Measurements from ENCODE around the gene MAX. TPM values are rescaled to one million over a fixed set of nuclear protein-coding genes. Genes with fewer than 3 reads are reported as not detected.

The MAX gene
- total RNA-seq, 1 donor from 2014 or later, result 69.3 TPM

GRCh38 chr14:65132855-65133254 is 30.5 kb upstream of the MAX start:
- DNase-seq (ENCODE audit: low read depth, low spot score), result no peak
- Mint-ChIP-seq H3K4me3 (no peak overlapping the region), H3K4me1 (no peaks in the 10 kb centered on the region), H3K36me3 (ENCODE audit: low read depth) (no peaks in the 10 kb centered on the region), H3K27me3 (ENCODE audit: low read depth) (no peaks in the 10 kb centered on the region), H3K9me3 (no peaks in the 10 kb centered on the region), H3K27ac (ENCODE audit: unreplicated experiment) (no peak overlapping the region)
- TF ChIP-seq CTCF (conservative IDR thresholded peaks at IDR 0.05), result no peak

GRCh38 chr14:65131301-65131701 is 29.0 kb upstream of the MAX start:
- Mint-ChIP-seq H3K27ac (ENCODE audit: unreplicated experiment) (no peak overlapping the region), H3K27me3 (ENCODE audit: low read depth) (peaks cover 3% of the 10 kb centered on the region), H3K4me1 (no peaks in the 10 kb centered on the region), H3K4me3 (no peak overlapping the region), H3K36me3 (ENCODE audit: low read depth) (no peaks in the 10 kb centered on the region), H3K9me3 (no peaks in the 10 kb centered on the region)
- TF ChIP-seq CTCF (conservative IDR thresholded peaks at IDR 0.05), result no peak
- no peak for DNase-seq (ENCODE audit: low read depth, low spot score)

- peaks cover 7% of the 10 kb centered on the region for H3K27me3 Mint-ChIP-seq (ENCODE audit: low read depth)
- no peaks in the 10 kb centered on the region for H3K4me1 Mint-ChIP-seq
- H3K27ac Mint-ChIP-seq (ENCODE audit: unreplicated experiment), result no peak overlapping the region
- no peaks in the 10 kb centered on the region for H3K36me3 Mint-ChIP-seq (ENCODE audit: low read depth)
- no peak for TF ChIP-seq CTCF (conservative IDR thresholded peaks at IDR 0.05)
- H3K9me3 Mint-ChIP-seq, result no peaks in the 10 kb centered on the region
- DNase-seq (ENCODE audit: low read depth, low spot score), result no peak
- no peak overlapping the region for H3K4me3 Mint-ChIP-seq
These were observed 25.8 kb upstream of the MAX start for GRCh38 chr14:65128096-65128495.

GRCh38 chr14:65117769-65118745 is 15.7 kb upstream of the MAX start:
- no peak overlapping the region for H3K27ac Mint-ChIP-seq (ENCODE audit: unreplicated experiment)
- no peak for DNase-seq (ENCODE audit: low read depth, low spot score)
- no peak for TF ChIP-seq CTCF (conservative IDR thresholded peaks at IDR 0.05)
- H3K36me3 Mint-ChIP-seq (ENCODE audit: low read depth), result no peaks in the 10 kb centered on the region
- no peaks in the 10 kb centered on the region for H3K27me3 Mint-ChIP-seq (ENCODE audit: low read depth)
- H3K4me3 Mint-ChIP-seq, result no peak overlapping the region
- H3K9me3 Mint-ChIP-seq, result no peaks in the 10 kb centered on the region
- no peaks in the 10 kb centered on the region for H3K4me1 Mint-ChIP-seq

- no peak for TF ChIP-seq CTCF (conservative IDR thresholded peaks at IDR 0.05)
- Mint-ChIP-seq H3K4me1 (no peaks in the 10 kb centered on the region), H3K36me3 (ENCODE audit: low read depth) (no peaks in the 10 kb centered on the region), H3K27ac (ENCODE audit: unreplicated experiment) (no peak overlapping the region), H3K27me3 (ENCODE audit: low read depth) (no peaks in the 10 kb centered on the region), H3K4me3 (no peak overlapping the region), H3K9me3 (no peaks in the 10 kb centered on the region)
- DNase-seq (ENCODE audit: low read depth, low spot score), result no peak
These were observed 13.3 kb upstream of the MAX start for GRCh38 chr14:65115615-65116014.

Data from neural crest cell (in vitro differentiated cells).